HL-60 (cell line): ENCODE data around the gene HNRNPC.

Experiments used
- DNase-seq, 2 experiments: peaks; one replicate each; pipeline ENCODE4 v3.0.0-alpha.2; 2010 to 2020; ENCODE audit warnings: low read depth in 1 of 2, low spot score in 1 of 2
- H3K27ac ChIP-seq: fragments of 250-450 bp; sonication (Bioruptor Pico); replicated peaks from 2 replicates; pipeline ENCODE4 v1.5.1; 2020; ENCODE audit warnings: mild to moderate bottlenecking, moderate library complexity
- H3K27me3 ChIP-seq: fragments of 250-450 bp; sonication (Bioruptor Pico); 2 replicates; pipeline ENCODE4 v1.5.1; 2021; ENCODE audit warnings: mild to moderate bottlenecking, moderate library complexity; ENCODE audit not compliant: insufficient read depth, poor library complexity, severe bottlenecking
- H3K4me3 ChIP-seq: replicated peaks from 2 replicates; pipeline ENCODE4 v1.5.1; 2011; ENCODE audit warnings: mild to moderate bottlenecking, control low read depth, low read length; ENCODE audit not compliant: insufficient read depth
- CTCF ChIP-seq: IDR thresholded peaks from one replicate; pipeline ENCODE4 v1.5.1; 2011; ENCODE audit warnings: low read length, control low read depth, inconsistent platforms; ENCODE audit not compliant: insufficient read depth
- GABPA ChIP-seq: IDR thresholded peaks from 2 replicates; pipeline ENCODE4 v1.6.1; 2012; ENCODE audit warnings: low read depth
- POLR2AphosphoS5 ChIP-seq: IDR thresholded peaks from 2 replicates; pipeline ENCODE4 v1.6.1; 2012; ENCODE audit warnings: low read depth
- REST ChIP-seq: IDR thresholded peaks from 2 replicates; pipeline ENCODE4 v1.6.1; 2012; ENCODE audit warnings: low read depth; ENCODE audit not compliant: insufficient replicate concordance
- SPI1 ChIP-seq: IDR thresholded peaks from 2 replicates; pipeline ENCODE4 v1.6.1; 2012; ENCODE audit warnings: low read depth, mild to moderate bottlenecking, borderline replicate concordance

Gene HNRNPC

DNA sequence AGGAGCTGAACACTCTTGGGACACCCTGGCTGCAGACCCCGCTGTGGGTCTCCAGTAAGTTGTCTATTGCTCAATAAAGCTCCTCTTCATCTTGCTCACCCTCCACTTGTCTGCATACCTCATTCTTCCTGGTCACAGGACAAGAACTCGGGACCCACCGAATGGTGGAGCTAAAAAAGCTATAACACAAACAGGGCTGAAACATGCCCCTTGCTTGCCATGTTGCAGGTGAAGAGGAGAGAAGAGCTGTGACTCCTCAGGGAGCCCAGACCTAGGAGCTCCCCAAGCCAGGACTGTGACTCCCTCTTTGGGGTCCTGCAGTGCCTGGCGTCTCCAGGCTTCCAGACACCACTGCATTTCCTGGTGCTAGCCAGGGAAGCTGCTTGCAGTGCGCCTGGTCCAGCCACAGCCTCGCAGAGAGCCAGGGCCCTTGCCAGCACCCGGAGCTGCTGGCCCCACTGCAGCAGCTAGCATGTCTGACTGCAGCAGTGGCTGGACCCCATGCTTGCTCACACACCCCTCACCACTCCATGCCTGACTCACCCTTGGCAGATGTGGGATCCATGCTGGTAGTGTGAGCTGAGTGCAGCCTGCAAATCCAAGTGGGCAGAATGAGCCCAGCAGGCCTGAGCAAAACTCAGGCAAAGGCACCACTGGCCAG lies 76.2 kb downstream of the HNRNPC start:
- no peak overlapping the region for H3K4me3 ChIP-seq
- no peak for DNase-seq
- TF ChIP-seq CTCF (no peak), SPI1 (no peak), REST (no peak), POLR2AphosphoS5 (no peak), GABPA (no peak)
- H3K27ac ChIP-seq: no peak overlapping the region
- no peaks in the 10 kb centered on the region for H3K27me3 ChIP-seq

- no peak for TF ChIP-seq POLR2AphosphoS5
- 0 out of 2 replicates have a peak, but pooled peaks have one; percentile 18 for TF ChIP-seq SPI1
- no peaks in the 10 kb centered on the region for H3K27me3 ChIP-seq
- H3K4me3 ChIP-seq: no peak overlapping the region
- H3K27ac ChIP-seq: no peak overlapping the region
- DNase-seq: no peak
Measured at GRCh38 chr14:21192447-21192822, 76.8 kb downstream of the HNRNPC start.

DNA sequence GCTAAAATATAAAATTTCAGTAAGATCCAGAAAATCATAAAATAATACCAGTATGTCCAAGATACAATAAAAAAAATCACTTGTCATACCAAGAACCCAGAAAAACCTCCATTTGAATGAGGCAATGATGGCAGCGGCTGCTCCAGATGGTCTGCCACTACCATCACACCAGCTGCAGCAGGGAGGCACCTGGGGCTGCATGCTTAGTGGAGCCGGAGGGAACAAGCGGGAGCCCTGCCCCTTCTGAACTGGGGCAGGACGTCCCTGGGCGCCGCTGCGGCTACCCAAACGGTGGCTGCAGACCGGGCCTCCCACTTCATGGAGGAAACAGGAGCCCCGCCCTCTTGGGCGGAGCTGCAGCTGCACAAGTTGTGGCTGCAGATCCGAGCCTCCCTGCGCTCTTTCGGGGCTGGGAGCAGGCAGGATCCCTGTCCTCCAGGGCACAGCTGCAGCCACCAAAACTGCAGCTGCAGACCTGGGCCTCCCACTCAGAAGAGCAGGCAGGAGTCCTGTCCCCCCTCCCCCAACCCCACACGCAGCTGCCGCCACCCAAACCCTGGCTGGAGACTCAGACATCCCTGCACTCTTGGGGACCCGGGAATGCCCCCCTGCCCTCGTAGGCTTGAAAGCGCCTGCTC lies 77.3 kb downstream of the HNRNPC start:
- TF ChIP-seq POLR2AphosphoS5 (peak; percentile 75), GABPA (no peak), CTCF (no peak), SPI1 (no peak), REST (no peak)
- peak overlapping the region; percentile 23 for H3K4me3 ChIP-seq
- peak; percentile 34 to 90 for DNase-seq
- no peaks in the 10 kb centered on the region for H3K27me3 ChIP-seq
- H3K27ac ChIP-seq: no peak overlapping the region

GRCh38 chr14:21191261-21191808 lies 77.9 kb downstream of the HNRNPC start:
- H3K4me3 ChIP-seq: no peak overlapping the region
- no peak for DNase-seq

More at GRCh38 chr14:21191261-21191808, 77.9 kb downstream of the HNRNPC start:
- no peak for TF ChIP-seq CTCF
- TF ChIP-seq REST: no peak
- TF ChIP-seq POLR2AphosphoS5: no peak
- no peak for TF ChIP-seq SPI1
- no peak for TF ChIP-seq GABPA
- no peak overlapping the region for H3K27ac ChIP-seq
- H3K27me3 ChIP-seq: no peaks in the 10 kb centered on the region
